T-helper 22 cell (primary cell): ENCODE results near the gene ROPN1L.

Source experiments
- DNase-seq: peaks from one replicate; pipeline ENCODE4 v3.0.0-alpha.2; 2020; ENCODE audit warnings: low read depth

Gene ROPN1L

GRCh38 chr5:10459080-10460055, 17.7 kb downstream of the ROPN1L start:
- no peak for DNase-seq

DNA sequence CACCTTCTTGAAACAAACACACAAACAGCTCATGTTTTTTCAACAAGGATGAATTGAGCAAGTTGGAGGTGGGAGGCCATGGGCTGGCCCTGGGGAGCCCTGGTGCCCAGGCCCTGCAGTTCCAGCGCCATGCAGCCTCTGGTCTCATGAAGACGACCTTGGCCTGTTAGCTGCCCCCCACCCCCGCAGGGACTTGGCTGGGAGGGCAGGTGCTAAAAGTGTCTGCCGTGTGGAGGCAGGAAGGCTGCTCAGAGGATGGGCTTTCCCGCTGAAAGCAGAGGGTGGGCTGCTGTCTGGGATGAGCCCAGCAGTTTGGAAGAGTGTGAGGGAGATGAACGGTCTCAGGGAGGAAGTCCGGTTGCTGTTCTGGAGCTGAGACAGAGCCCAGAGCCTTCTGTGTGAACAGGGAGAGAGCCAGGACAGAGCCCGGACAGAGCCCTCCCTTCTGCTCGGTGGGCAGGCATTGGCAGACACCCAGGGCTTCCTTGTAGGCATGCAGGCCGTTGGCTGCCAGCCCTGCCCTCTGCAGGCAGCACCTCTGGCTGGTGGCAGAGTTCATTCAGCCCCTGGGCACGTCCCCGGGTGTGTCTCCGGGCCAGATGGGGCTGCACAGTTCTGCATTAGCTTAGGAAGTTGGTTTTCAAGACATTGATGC, 18.7 kb downstream of the ROPN1L start:
- DNase-seq: no peak

DNA sequence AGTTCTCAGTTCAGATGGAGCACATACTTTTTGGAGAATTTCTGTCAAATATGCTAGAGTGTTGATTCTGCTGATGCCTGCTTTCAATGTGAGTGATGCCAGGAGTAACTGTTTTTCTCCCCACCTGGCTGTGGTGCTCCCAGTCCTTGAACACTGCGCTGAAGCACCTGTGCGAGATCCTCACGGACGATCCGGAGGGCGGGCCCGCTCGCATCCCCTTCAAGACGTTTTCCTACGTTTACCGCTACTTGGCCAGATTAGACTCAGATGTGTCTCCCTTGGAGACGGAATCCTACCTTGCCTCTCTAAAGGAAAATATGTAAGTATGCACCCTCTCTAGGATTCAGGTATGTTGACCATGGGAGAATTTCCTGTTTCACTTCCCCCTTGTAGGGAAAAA, 19.4 kb downstream of the ROPN1L start:
- DNase-seq: no peak

DNA sequence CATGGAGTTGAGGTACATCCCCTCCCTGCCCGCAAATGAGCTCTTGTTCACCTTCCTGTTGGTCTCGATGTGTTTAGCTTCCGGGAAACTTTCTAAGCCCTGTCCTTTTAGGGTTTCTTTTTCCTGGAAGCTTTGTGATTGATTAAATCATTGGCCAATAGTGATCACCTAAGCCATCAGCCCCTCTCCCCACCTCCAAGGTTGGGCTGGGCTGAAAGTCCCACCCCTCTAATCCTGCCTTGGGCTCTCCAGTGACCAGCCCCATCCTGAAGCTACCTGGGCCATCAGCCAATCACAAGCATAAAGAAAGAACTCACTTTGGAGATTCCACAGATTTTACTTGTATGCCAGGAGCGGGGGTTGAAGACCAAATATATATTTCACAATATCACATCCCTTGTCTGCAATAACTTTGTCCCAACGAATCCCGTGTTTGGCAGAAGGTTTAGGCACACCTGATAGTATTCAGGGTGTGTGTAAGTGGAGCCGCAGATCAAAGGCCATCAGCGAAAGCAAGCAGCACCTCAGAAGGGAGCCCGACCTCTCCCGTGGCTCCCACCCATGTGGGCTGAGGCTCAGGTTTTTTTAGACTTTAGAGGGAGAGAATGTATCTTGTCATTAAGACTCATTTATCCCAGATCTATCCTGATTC, 20.4 kb downstream of the ROPN1L start:
- no peak for DNase-seq

DNA sequence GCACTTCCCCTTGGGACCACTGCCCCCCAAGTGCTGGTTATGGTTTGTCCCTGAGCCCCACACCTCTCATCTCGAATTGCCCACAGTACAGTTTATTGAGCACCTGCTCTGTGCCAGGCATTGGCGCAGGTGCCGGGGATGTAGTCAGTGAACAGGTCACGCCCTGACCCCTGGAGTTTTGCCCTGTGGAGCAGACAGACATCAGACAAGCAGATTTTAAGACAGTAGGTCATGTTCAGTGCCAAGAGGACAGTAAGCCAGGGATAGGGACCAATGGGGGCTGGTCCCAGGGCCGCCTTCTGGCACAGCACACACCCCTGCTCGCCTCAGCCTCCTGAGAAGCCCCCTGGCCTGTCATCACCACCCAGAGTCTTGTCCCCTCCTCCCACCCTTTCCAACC, 21.9 kb downstream of the ROPN1L start:
- no peak for DNase-seq

GRCh38 chr5:10464173-10464572, 22.5 kb downstream of the ROPN1L start:
- no peak for DNase-seq

- DNase-seq: no peak
Observed at GRCh38 chr5:10465726-10466125, 24.0 kb downstream of the ROPN1L start.

- no peak for DNase-seq
Observed at GRCh38 chr5:10466446-10467073, 24.9 kb downstream of the ROPN1L start.

- no peak for DNase-seq
Observed at GRCh38 chr5:10467281-10468198, 25.9 kb downstream of the ROPN1L start.

- DNase-seq: no peak
Observed at GRCh38 chr5:10468256-10468655, 26.6 kb downstream of the ROPN1L start.

DNA sequence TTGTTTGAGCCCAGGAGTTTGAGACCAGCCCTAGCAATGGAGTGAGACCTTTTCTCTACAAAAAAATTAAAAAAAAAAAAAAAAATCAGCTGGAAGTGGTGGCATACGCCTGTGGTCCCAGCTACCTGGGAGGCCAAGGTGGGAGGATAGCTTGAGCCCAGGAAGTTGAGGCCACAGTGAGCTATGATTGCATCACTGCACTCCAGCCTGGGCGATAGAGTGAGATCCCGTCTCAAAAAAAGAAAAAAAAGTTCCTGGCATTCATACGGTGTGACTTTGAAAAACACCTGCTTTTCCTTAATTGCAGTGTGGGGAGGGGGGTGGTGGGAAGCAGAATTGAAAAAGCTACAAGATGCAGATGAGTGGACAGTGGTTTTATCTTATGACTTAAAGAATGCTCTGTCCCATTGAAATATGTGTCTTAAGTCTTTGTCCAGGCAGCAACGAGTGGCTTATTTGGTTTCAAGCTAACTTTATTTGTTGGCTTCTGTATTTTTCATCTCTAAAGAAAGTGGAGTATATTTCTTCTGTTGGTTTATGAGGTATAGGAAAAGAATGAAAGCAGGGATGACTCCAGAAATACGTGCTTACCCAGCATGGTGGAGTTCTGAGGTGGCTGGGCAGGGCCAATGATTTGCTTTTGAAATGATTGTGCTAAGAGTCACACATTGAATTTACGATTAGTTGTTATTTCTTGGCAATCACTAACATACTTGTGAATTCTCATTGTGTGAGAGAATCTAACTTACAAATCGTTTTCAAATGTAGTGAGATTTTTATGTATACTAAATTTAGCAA, 27.8 kb downstream of the ROPN1L start:
- no peak for DNase-seq

- no peak for DNase-seq
Observed at GRCh38 chr5:10470669-10471068, 29.0 kb downstream of the ROPN1L start.

GRCh38 chr5:10471677-10472076, 30.0 kb downstream of the ROPN1L start:
- DNase-seq: no peak

- no peak for DNase-seq
Observed at GRCh38 chr5:10474521-10475075, 32.9 kb downstream of the ROPN1L start.

GRCh38 chr5:10475931-10476676, 34.4 kb downstream of the ROPN1L start:
- DNase-seq: no peak

GRCh38 chr5:10476878-10477277, 35.2 kb downstream of the ROPN1L start:
- no peak for DNase-seq

- no peak for DNase-seq
Observed at GRCh38 chr5:10477943-10478342, 36.3 kb downstream of the ROPN1L start.

DNA sequence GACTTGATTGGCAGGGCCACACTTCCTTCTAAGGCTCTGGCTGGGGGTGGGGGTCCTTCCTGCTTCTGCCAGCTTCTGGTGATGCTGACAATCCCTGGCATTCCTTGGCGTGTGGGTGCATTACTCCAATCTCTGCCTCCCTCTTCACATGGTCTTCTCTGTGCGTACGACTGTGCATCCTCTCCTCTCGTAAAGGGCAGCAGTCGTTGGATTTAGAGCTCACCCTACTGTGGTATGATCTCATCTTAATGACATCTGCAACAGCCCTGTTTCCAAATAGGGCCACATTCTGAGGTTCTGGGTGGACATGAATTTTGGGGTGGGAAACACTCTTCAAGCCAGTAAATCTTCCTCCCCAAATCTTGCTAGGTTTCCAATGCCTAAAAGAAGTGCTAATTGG, 36.8 kb downstream of the ROPN1L start:
- no peak for DNase-seq

GRCh38 chr5:10479154-10479721, 37.6 kb downstream of the ROPN1L start:
- DNase-seq: no peak
